GM21360 (cell line): ENCODE results near the gene NGEF.

ENCODE experiments used
- ATAC-seq: cut with Tn5 transposase; IDR thresholded peaks from one replicate; pipeline ENCODE4 v1.9.1; 2021; ENCODE audit warnings: mild to moderate bottlenecking, moderate library complexity; ENCODE audit not compliant: unreplicated experiment

Gene NGEF

GRCh38 chr2:233047206-233047605, 34.1 kb upstream of the NGEF start:
- ATAC-seq = no peak

GRCh38 chr2:233044974-233045605, 32.0 kb upstream of the NGEF start:
- ATAC-seq = no peak

GRCh38 chr2:233042549-233042948, 29.5 kb upstream of the NGEF start:
- no peak for ATAC-seq

GRCh38 chr2:233041722-233042323, 28.8 kb upstream of the NGEF start:
- no peak for ATAC-seq

- ATAC-seq = no peak
These were observed 27.5 kb upstream of the NGEF start for GRCh38 chr2:233040571-233040970.

GRCh38 chr2:233039846-233040530, 26.9 kb upstream of the NGEF start:
- ATAC-seq = no peak

GRCh38 chr2:233039212-233039845, 26.3 kb upstream of the NGEF start:
- ATAC-seq = no peak

- no peak for ATAC-seq
These were observed 24.0 kb upstream of the NGEF start for GRCh38 chr2:233037078-233037477.

GRCh38 chr2:233036162-233036838, 23.2 kb upstream of the NGEF start:
- no peak for ATAC-seq

- no peak for ATAC-seq
These were observed 22.5 kb upstream of the NGEF start for GRCh38 chr2:233035426-233036161.

GRCh38 chr2:233034091-233034882, 21.2 kb upstream of the NGEF start:
- no peak for ATAC-seq

GRCh38 chr2:233033672-233034071, 20.6 kb upstream of the NGEF start:
- ATAC-seq = no peak

GRCh38 chr2:233032551-233033320, 19.7 kb upstream of the NGEF start, which contains the start of gene NEU2:
NEU2 (plus strand) TSS chr2:233032672; CDS start chr2:233032672, 0 bp downstream.
- no peak for ATAC-seq

GRCh38 chr2:233031556-233032500, 18.8 kb upstream of the NGEF start:
- no peak for ATAC-seq

- ATAC-seq = no peak
These were observed 16.3 kb upstream of the NGEF start for GRCh38 chr2:233029321-233029720.

- ATAC-seq = no peak
These were observed 13.2 kb upstream of the NGEF start for GRCh38 chr2:233026198-233026813.

- no peak for ATAC-seq
These were observed 12.7 kb upstream of the NGEF start for GRCh38 chr2:233025706-233026105.
